Gastroesophageal sphincter (tissue), 4 donors: ENCODE data around the gene KLK11. TPM values are rescaled to one million over a fixed set of nuclear protein-coding genes. Genes with fewer than 3 reads are reported as not detected.

ENCODE experiments used
- ATAC-seq: fragments of 150-250 bp; one replicate; pipeline ENCODE4 v1.9.1; 2016; ENCODE audit warnings: mild to moderate bottlenecking, moderate library complexity
- H3K27ac ChIP-seq, 4 donors: fragments of 200-600 bp; sonication (generic) in 3 of 4; 1 replicate in 3 of 4; 2 replicates in 1 of 4; pipeline ENCODE4 v1.5.1; 2016 to 2019
- H3K27me3 ChIP-seq: fragments of 200-600 bp; sonication (generic); one replicate; pipeline ENCODE4 v1.5.1; 2019
- H3K36me3 ChIP-seq, 2 donors: fragments of 200-600 bp; sonication (generic); one replicate each; pipeline ENCODE4 v1.5.1; 2019; ENCODE audit warnings: control low read depth in 1 of 2
- H3K4me1 ChIP-seq, 3 donors: fragments of 200-600 bp; sonication (generic); 1 replicate in 2 of 3; 2 replicates in 1 of 3; pipeline ENCODE4 v1.5.1; 2016 to 2019; ENCODE audit warnings: control low read depth in 2 of 3
- H3K4me3 ChIP-seq, 2 donors: fragments of 200-600 bp; sonication (generic); one replicate each; pipeline ENCODE4 v1.5.1; 2019; ENCODE audit warnings: mild to moderate bottlenecking in 1 of 2, moderate library complexity in 1 of 2
- H3K9me3 ChIP-seq, 3 donors: fragments of 200-600 bp; sonication (generic); one replicate each; pipeline ENCODE4 v1.5.1; 2017 to 2019; ENCODE audit warnings: control low read depth in 2 of 3
- EP300 ChIP-seq: sonication (generic); formaldehyde crosslinking; IDR thresholded peaks from one replicate; pipeline ENCODE4 v1.6.1; 2017; ENCODE audit warnings: antibody characterized with exemption, mild to moderate bottlenecking
- POLR2A ChIP-seq, 2 donors: fragments of 450-650 bp; IDR thresholded peaks; one replicate each; pipeline ENCODE4 v1.6.1; 2017; ENCODE audit warnings: antibody characterized with exemption in 2 of 2, mild to moderate bottlenecking in 2 of 2, moderate library complexity in 1 of 2
- POLR2AphosphoS5 ChIP-seq: sonication (generic); formaldehyde crosslinking; IDR thresholded peaks from one replicate; pipeline ENCODE4 v1.6.1; 2017; ENCODE audit warnings: antibody characterized with exemption
- WGBS, 2 donors: methylation state at CpG; one replicate each; pipeline ENCODE4 v1.1.5; 2018; ENCODE audit warnings: low coverage in 1 of 2; 5-methylcytosine and 5-hydroxymethylcytosine counted together
- total RNA-seq, 4 donors: library from RNA; depleted of rRNA; stranded (reverse); fragments of >200 nt; gene quantifications; one replicate each; pipeline ENCODE4 v1.1.0, GENCODE V29; 2016
- TF ChIP-seq, protein P1 (sequence below), 4 experiments: fragments of 200-600 bp in 2 of 4; fragments of 450-650 bp in 2 of 4; sonication (generic) in 1 of 4; IDR thresholded peaks; one replicate each; pipeline ENCODE4 v1.5.1; 2017 to 2019; ENCODE audit warnings: antibody characterized with exemption in 4 of 4, mild to moderate bottlenecking in 2 of 4, moderate library complexity in 2 of 4

Gene KLK11
- total RNA-seq, 4 donors from 2014 or later = 0.78 to 12.3 TPM; not detected in 2

DNA sequence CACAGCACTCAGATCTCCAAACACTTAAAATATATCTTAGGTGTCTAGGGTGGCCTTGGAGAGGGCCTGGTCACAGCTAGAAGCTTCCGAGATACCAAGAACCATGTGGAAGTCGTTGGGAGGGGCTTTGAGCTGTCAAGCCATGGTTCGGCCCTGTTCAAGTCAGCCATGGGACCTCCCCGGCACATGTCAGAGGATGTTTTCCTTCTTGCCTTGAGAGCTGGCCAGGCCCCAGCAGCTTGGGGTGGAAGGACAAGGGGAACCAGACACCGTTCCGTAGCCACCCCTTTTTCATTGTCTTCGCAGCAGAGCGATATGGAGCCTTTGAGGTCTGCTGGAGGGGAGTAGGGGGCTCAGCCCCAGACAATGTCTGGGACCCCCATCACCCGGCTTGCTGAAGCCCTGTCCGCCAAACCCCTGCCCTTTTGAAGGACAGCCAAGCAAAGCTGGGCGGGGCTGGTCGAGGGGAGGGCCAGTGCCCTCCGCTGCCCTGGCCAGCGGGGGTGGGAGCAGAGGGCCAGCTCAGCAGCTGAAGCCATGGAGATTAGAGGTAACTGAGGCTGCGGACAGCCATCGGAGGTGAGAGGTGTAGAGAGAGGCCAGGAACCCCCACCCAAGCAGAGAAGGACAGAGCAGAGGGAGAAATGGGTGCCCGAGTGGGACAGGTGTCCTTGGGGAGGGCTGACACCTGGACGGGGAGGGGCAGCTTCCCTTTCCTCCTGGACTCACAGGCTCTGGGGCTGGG is 435 bp downstream of the KLK11 start:
- 40 to 60% methylated on average over 4 to 6 of the region's 18 CpGs for WGBS, 2 donors

DNA sequence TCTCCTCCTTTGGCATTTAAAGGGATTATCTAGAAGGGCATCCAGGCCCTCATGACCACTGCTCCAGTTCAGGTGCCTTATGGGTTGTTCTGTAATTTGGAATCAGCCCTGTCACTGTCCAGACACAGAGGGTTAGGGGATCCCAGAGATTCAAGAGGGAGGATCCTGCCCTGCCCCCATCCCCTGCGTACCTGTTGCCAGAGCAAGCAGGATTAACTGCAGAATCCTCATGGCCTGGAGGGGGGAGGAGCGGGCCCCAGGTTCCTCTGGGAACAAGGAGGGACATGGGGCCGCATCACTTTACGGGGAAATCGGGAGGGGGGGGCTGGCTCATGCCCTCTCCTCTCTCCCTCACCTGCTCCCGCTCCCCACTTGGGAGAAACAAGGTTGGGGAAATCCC is 1.0 kb downstream of the KLK11 start:
- H3K9me3 ChIP-seq = no peaks in the 10 kb centered on the region
- no peaks in the 10 kb centered on the region for H3K4me1 ChIP-seq
- no peaks in the 10 kb centered on the region for H3K36me3 ChIP-seq
- no CpG with 5 or more reads among the region's 6 CpGs for WGBS, 2 donors
- no peak overlapping the region for H3K27ac ChIP-seq
- H3K27me3 ChIP-seq = peaks cover 93% of the 10 kb centered on the region
- TF ChIP-seq POLR2A (IDR thresholded peaks at IDR 0.05) (no peak), POLR2AphosphoS5 (no peak), EP300 (no peak)
- TF ChIP-seq, protein P1, sequence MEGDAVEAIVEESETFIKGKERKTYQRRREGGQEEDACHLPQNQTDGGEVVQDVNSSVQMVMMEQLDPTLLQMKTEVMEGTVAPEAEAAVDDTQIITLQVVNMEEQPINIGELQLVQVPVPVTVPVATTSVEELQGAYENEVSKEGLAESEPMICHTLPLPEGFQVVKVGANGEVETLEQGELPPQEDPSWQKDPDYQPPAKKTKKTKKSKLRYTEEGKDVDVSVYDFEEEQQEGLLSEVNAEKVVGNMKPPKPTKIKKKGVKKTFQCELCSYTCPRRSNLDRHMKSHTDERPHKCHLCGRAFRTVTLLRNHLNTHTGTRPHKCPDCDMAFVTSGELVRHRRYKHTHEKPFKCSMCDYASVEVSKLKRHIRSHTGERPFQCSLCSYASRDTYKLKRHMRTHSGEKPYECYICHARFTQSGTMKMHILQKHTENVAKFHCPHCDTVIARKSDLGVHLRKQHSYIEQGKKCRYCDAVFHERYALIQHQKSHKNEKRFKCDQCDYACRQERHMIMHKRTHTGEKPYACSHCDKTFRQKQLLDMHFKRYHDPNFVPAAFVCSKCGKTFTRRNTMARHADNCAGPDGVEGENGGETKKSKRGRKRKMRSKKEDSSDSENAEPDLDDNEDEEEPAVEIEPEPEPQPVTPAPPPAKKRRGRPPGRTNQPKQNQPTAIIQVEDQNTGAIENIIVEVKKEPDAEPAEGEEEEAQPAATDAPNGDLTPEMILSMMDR (IDR thresholded peaks at IDR 0.05) = no peak
- H3K4me3 ChIP-seq = no peak overlapping the region
- no peak for ATAC-seq

More for the DNA sequence above, 435 bp downstream of the KLK11 start:
- no peak for ATAC-seq
- Histone ChIP-seq H3K27ac (no peak overlapping the region), H3K4me3 (no peak overlapping the region), H3K27me3 (peaks cover 94% of the 10 kb centered on the region), H3K4me1 (no peaks in the 10 kb centered on the region), H3K36me3 (no peaks in the 10 kb centered on the region), H3K9me3 (no peaks in the 10 kb centered on the region)
- TF ChIP-seq POLR2AphosphoS5 = no peak
- no peak for TF ChIP-seq POLR2A (IDR thresholded peaks at IDR 0.05)
- no peak for TF ChIP-seq EP300
- TF ChIP-seq, protein P1 (IDR thresholded peaks at IDR 0.05) = no peak

DNA sequence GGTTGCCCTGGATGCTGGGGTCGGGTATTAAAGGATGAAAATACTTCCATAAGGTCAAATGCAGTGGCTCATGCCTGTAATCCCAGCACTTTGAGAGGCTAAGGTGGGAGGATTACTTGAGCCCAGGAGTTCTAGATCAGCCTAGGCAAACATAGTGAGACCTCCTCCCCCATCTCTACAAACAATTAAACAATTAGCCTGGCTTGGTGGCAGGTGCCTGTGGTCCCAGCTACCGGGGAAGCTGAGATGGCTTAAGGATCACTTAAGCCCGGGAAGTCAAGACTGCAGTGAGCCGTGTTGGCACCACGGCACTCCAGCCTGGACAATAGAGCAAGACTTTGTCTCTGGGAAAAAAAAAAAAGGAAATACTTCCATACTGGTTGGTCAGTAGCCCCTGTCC is 1.5 kb downstream of the KLK11 start:
- no peaks in the 10 kb centered on the region for H3K36me3 ChIP-seq
- H3K4me3 ChIP-seq = no peak overlapping the region
- TF ChIP-seq POLR2A (IDR thresholded peaks at IDR 0.05) = no peak
- no peak for TF ChIP-seq POLR2AphosphoS5
- no peak for TF ChIP-seq EP300
- TF ChIP-seq, protein P1 (IDR thresholded peaks at IDR 0.05) = no peak
- H3K4me1 ChIP-seq = peaks cover 0 to 2% (median 0%) of the 10 kb centered on the region in 3 donors
- no peaks in the 10 kb centered on the region for H3K9me3 ChIP-seq
- WGBS, 2 donors = 20 to 50% methylated on average over 1 to 2 of the region's 5 CpGs
- H3K27me3 ChIP-seq = peaks cover 93% of the 10 kb centered on the region
- no peak for ATAC-seq
- H3K27ac ChIP-seq = no peak overlapping the region

DNA sequence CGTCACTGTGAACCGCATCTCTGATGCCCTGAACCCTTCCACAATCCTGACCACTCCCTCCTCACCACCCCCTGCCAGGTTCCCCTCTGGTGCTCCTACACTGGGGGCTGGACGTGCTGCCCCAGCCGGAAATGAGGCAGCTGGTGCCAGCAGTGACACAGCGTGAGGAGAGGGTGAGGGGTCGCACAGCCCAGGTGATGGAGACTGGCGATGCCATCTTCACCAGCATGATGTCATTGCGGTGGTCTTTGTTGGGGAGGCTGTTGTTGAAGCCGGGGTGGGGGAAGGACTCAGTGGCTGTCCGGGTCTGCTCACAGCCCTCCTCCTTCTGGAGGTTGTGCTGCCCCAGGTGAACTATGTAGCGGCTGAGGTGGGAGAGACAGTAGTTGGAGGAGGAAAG is 2.5 kb downstream of the KLK11 start:
- H3K36me3 ChIP-seq = no peaks in the 10 kb centered on the region
- no peak overlapping the region for H3K4me3 ChIP-seq
- no peak overlapping the region for H3K27ac ChIP-seq
- TF ChIP-seq POLR2AphosphoS5 = no peak
- TF ChIP-seq EP300 = no peak
- peaks cover 93% of the 10 kb centered on the region for H3K27me3 ChIP-seq
- H3K4me1 ChIP-seq = peaks cover 0 to 12% (median 0%) of the 10 kb centered on the region in 3 donors
- WGBS, 2 donors = 47 to 58% methylated on average over 4 to 7 of the region's 11 CpGs
- H3K9me3 ChIP-seq = no peaks in the 10 kb centered on the region
- no peak for ATAC-seq

DNA sequence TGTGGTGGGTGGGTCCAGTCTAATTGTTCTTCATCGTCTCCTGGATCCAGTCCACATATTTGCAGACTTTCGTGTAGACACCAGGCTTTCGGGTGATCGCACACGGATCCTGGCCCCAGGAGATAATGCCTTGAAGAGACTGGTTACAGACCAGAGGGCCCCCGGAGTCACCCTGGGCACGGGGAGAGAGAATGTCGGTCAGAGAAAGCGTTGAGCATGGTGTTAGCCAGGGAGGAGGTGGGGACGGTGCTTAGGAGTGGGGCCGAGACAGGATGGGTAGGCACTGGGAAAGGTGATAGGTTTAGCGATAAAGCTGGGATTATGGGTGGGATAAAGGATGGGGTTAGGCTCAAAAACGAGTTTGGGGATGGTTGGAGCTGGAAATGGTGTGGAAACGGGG is 3.9 kb downstream of the KLK11 start:
- Histone ChIP-seq H3K27me3 (peaks cover 93% of the 10 kb centered on the region), H3K27ac (no peak overlapping the region), H3K9me3 (no peaks in the 10 kb centered on the region), H3K4me3 (no peak overlapping the region), H3K4me1 (peaks cover 0 to 21% (median 0%) of the 10 kb centered on the region in 3 donors), H3K36me3 (no peaks in the 10 kb centered on the region)
- TF ChIP-seq POLR2AphosphoS5 = no peak
- TF ChIP-seq, protein P1 (IDR thresholded peaks at IDR 0.05) = no peak
- no peak for TF ChIP-seq POLR2A (IDR thresholded peaks at IDR 0.05)
- TF ChIP-seq EP300 = no peak
- WGBS, 2 donors = 45 to 53% methylated on average over 7 to 10 of the region's 14 CpGs
- ATAC-seq = no peak
